GM18907 (cell line): ENCODE results near the gene MBD5.

Experiments
- ATAC-seq: cut with Tn5 transposase; IDR thresholded peaks from one replicate; pipeline ENCODE4 v1.9.1; 2021; ENCODE audit warnings: mild to moderate bottlenecking, moderate library complexity; ENCODE audit not compliant: unreplicated experiment

Gene MBD5

DNA sequence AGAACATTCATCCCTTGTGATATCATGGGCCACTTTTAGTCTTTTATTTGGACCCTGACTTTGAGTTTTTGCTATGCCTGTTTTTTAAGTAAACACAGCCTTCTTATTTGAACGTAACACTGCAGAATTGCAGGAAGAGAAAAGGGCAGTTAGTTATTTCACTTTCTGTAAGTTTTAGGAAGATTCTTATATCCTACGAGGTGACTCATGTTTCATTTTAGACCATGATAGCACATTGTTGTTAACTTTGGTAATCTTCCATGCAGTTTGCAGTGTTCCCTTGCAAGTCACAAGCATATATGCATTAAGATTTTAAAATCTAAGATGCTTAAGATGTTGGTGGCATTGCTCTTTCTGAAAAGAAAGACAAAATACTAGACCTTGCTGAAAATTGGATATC is 495.1 kb downstream of the MBD5 start:
- no peak for ATAC-seq

DNA sequence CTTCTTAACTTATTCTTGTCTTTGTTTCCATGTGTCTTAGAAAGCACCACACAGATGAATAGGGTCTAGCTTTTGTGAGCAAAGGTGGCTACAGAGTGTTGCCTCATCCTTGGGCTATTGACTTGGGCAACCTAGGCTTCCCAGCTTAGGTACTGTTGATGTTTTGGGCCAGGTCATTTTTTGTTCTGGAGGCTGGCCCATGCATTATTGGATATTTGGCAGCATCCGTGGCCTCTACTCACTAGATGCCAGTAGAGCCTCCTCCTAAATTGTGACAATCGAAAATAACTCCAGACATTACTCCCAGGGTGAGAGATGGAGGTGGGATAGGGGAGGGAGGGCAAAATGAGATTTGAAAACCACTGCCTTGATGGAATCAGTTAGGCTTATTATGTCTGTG is 496.4 kb downstream of the MBD5 start:
- no peak for ATAC-seq

DNA sequence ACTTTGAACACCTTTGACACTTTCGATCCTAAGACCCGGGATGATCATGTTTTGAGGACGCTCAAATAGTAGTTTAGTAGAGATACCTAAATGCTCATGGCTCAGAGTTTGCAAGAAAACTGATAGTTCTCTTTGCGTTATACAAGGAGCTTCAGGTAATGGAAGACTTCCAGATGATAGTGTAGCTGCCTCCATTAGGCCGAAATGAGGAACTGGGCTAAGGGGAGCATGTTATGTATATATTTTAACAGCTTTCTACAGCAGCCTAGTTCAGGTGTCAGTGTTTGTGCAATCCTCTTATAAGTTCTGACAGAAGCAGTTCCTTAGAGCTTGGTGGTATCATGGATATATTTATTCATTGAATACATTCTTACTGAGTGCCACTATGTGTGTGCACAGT is 496.9 kb downstream of the MBD5 start:
- no peak for ATAC-seq

DNA sequence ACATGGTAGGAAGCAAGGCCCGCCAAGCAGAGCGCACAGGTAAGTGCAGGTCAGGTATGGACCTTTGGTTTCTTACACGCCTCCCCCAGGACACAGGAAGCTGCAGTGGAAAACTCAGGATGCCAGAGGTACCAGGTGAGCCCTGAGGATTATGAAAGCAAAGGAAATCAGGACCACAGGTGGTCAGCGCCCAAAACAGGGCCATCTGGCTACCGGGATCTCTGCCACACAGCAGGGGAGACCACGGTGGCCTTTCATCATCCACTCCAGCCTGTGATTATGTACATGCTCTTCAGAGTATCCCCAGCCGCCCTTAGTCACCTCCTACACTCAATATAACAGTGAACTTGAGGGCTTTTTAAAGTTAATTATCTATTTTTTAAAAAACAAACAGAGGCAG is 498.1 kb downstream of the MBD5 start:
- ATAC-seq = no peak

- no peak for ATAC-seq
Observed at GRCh38 chr2:148521181-148521580, 500.3 kb downstream of the MBD5 start.

GRCh38 chr2:148523315-148523714 is 502.4 kb downstream of the MBD5 start:
- no peak for ATAC-seq

GRCh38 chr2:148524519-148524919 is 503.6 kb downstream of the MBD5 start:
- ATAC-seq = no peak

- ATAC-seq = no peak
Observed at GRCh38 chr2:148525130-148525529, 504.2 kb downstream of the MBD5 start.

GRCh38 chr2:148526509-148527346 is 505.8 kb downstream of the MBD5 start:
- no peak for ATAC-seq

GRCh38 chr2:148527488-148528340 is 506.8 kb downstream of the MBD5 start:
- ATAC-seq = no peak

DNA sequence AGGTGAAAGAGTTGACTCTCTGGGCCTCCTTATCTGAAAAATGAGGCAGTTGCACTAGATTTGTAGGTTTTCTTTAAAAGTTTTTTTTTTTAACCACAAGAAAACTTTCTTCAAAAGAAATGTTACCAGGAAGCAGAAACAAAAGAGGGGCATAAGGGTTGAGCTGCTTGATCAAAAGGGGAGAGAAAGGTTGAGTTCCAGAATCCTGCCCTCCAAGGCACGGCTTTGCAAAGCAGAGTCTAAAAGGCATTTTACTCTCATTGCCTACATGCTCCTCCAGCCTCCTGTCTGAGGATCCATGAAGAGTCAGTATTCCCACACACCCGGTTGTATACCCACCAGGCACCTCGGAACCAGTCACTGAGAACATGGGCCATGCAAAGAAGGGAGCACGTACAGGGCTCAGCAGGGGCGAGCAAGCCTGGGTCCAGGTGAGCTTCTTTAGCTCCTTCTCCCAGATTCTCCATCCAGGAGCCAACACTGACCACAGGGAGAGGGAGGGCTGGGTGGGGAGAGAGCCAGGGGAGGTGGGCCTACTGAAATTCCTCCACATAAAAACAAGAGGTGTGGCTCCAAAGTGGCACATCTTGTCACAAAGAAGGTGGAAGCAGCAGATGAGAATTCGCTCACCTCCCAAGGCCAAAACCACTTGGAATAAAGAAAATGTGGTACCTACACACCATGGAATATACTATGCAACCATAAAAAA is 507.6 kb downstream of the MBD5 start:
- no peak for ATAC-seq

DNA sequence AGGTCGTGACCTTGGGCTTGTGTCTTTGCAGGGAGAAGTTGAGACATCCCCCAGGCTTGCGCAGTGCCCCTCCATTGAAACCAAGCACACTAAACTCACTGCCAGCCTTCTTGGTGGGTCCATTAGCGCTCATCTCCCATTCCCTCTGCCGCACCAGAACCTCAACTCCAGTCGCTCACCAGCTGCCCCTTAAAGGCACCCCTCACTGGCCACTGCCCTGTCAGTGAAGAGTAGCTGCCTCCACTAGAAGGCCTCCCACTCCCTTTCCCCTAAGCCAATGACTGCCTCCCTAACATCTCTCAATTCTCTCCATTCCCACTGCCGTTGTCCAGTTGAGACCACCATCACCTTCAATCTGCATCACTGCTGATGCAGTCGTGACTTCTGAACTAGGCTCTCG is 508.9 kb downstream of the MBD5 start:
- ATAC-seq = no peak

GRCh38 chr2:148530350-148530749 is 509.5 kb downstream of the MBD5 start:
- no peak for ATAC-seq

GRCh38 chr2:148531235-148531634 is 510.3 kb downstream of the MBD5 start:
- no peak for ATAC-seq

- ATAC-seq = no peak
Observed at GRCh38 chr2:148531669-148532428, 511.0 kb downstream of the MBD5 start.

DNA sequence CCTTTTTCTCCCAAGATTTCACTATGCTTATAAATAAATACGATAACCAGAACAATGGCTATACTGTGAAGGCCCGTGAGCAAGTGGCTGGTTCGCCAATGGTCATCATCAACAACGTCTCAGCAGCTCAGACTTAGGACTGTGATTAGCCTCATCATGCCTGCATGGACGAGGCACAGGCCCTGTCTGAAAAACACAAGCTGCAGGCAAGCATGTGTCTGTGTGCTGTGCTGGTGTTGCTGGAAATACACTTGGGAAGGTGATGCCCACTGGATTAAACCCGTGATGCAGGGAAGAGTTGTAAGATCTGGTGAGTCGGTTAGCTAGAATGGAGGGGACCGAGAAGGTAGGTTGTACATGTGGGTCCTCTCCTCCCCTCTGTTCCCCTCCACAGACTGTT is 512.1 kb downstream of the MBD5 start:
- ATAC-seq = no peak

- no peak for ATAC-seq
Observed at GRCh38 chr2:148533685-148534084, 512.8 kb downstream of the MBD5 start.

- ATAC-seq = no peak
Observed at GRCh38 chr2:148534416-148535204, 513.7 kb downstream of the MBD5 start.

GRCh38 chr2:148538375-148538774 is 517.5 kb downstream of the MBD5 start:
- no peak for ATAC-seq

DNA sequence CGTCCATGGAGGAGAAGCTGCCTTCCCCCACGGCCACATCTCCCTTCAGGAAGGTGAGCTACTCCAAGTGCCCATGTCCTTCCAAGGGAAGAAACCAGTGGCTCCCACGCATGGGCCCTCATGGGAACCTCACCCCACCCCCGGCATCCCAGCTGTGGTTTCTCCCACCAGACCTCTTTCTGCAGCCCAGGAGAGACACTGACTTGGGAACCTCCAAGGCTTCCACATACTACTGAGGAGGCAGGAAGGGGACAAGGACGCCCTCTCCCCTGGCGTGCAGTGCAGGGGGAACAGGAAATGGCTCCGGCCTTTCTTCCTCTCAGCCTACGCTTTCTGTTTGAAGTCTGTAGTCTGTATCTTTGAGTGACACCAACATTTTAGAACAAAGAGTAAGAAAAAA is 519.1 kb downstream of the MBD5 start:
- no peak for ATAC-seq
